GM21576 (cell line): ENCODE measurements around the gene OVOL3.

Experiments used
- ATAC-seq: cut with Tn5 transposase; IDR thresholded peaks from one replicate; pipeline ENCODE4 v1.9.1; 2021; ENCODE audit warnings: mild to moderate bottlenecking, moderate library complexity; ENCODE audit not compliant: unreplicated experiment

Gene OVOL3

DNA sequence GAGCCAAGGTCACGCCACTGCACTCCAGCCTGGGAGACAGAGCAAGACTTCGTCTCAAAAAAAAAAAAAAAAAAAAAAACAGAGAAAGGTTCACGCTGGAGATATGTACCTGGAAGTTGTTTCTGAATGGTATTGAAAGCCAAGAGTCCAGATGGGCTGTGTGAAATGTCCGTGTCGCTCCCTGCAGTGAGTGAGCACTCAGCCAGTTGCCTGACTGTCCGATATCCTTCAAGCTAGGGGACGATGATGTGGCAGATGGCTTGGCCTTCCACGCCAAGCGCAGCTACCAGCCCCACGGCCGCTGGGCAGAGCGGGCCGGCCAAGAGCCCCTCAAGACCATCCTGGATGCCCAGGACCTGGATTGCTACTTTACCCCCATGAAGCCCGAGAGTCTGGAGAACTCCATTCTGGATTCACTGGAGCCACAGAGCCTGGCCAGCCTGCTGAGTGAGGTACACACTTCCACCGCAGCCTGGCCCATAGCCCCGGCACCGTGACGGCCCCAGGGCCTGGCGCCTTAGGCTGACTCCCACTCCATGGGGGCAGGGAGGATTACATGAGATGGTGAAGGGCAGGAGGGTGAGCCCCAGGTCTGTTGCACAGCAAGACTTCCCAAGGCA is 11.7 kb upstream of the OVOL3 start:
- no peak for ATAC-seq

DNA sequence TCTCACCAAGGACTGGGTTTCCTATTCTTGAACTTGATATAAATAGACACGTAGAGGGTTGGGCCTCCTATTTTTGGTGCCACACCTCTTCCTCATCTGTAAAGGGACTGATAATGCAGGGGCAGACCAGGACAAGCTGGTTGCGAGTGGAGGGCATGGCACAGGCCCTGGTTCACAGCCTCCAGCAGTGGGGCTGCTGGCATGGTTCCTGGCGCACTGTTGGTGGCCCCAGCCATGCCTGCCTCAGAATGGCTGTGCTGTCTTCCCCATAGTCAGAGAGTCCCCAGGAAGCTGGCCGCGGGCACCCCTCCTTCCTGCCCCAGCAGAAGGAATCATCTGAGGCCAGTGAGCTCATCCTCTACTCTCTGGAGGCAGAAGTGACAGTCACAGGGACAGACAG is 10.5 kb upstream of the OVOL3 start:
- ATAC-seq, result no peak

DNA sequence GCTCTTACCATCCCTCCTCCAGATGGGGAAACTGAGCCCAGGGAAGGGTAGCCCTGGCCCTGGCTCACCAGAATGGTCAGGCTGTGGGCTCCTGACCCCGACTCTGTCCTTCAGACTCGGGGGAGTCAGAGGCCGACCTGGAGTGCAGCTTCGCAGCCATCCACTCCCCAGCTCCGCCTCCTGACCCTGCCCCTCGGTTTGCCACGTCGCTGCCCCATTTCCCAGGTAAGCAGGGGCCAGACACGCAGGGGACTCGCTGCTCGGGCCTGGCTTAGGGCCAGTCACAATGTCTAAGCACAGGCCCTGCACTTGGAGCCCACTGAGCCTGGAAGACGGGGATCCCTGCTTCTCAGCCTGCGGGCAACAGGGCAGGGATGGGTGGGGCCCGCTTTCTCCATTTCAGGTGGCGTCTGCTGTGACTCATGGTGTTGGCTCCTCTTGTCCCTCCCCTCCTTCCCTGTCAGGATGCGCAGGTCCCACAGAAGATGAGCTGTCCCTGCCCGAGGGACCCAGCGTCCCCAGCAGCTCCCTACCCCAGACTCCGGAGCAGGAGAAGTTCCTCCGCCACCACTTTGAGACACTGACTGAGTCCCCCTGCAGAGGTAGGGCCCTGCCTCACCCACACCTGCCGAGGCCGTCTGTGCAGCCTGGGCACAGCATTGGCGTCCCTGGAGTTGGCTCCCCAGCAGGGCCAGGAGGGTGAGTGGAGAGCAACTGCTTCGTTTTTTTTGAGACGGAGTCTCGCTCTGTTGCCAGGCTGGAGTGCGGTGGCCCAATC is 9.2 kb upstream of the OVOL3 start:
- ATAC-seq, result no peak

DNA sequence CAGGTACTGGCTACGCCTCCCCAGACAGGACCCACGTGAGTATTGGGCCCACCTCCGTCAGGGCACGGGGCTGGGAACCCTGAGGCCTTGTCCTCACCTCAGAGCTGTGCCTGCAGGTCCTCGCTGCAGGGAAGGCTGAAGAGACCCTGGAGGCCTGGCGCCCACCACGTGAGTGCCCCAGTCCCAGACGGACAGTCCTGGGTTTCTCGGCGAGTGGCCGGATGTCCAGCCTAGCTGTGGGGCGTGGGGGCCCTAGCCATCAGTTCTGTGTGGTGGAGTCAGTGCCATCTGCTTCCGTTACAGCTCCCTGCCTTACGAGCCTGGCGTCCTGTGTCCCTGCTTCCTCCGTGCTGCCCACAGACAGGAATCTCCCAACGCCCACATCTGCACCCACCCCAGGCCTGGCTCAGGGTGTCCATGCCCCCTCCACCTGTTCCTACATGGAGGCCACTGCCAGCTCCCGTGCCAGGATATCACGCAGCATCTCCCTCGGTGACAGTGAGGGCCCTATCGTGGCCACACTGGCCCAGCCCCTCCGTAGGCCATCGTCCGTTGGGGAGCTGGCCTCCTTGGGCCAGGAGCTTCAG is 7.8 kb upstream of the OVOL3 start:
- ATAC-seq, result no peak

DNA sequence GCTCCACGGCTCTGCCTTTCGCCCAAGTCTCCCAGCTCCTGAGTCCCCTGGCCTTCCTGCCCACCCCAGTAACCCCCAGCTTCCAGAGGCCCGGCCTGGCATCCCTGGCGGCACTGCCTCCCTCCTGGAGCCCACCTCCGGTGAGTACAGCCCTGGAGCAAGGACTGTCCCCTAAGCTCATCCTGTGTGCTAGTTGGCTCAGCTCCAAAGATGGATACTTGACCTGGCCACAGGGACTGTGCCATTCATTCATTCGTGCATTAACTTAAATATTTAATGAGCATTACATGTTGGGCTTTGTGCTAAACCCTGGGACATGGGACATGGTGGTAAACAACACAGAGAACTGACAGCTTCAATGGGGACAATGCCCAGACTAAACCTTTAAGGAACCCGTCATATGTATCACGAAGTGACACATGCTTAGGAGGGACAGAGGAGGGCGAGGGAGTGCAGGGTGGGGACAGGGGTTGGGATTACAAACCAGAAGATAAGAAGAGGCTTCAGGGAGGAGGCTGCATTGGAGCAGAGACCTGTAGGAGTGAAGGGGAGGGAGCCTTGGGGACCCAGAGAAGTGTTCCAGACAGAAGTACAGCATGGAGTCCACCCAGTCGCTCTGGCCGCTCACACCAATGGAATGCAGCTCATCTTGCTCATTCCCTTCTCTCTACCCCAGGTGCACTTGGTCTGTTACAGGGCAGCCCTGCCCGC is 6.9 kb upstream of the OVOL3 start:
- ATAC-seq, result no peak

DNA sequence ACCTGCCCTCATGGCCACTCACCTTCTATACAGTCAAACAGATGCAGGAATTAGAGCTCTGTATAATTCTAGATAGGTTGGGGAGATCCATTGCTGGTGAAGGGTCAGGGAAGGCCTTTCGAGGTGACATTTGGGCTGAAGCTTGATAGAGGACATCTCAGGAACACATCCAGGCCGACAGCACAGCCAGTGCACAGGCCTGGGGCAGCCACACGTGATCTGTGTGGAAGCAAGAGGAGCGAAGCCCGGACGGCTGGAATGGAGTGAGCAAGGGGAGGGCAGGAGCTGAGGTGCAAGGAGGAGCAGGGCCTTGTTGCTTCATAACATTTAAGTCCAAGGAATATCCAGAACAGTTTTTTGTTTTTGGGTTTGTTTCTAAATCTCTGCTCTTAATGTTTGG is 4.5 kb upstream of the OVOL3 start:
- no peak for ATAC-seq

DNA sequence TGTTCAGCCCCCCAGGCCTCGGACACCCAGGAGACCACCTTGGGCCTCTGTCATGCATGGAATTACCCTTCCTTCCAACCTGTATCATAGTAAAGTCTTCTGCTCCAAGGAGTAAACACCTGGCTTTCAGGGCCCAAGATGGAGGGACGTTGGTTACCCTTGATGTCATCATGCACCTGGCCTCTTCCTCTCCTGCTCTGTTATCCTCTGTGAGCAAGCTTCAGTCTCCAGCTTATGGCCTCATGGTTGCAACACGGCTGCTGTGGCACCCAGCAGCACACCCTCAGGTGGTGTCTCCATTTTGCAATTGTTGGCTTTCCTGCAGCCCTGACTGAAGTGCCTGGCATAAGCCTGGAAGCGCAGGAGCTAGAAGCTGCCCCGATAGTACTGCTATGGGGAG is 4.0 kb upstream of the OVOL3 start:
- no peak for ATAC-seq

DNA sequence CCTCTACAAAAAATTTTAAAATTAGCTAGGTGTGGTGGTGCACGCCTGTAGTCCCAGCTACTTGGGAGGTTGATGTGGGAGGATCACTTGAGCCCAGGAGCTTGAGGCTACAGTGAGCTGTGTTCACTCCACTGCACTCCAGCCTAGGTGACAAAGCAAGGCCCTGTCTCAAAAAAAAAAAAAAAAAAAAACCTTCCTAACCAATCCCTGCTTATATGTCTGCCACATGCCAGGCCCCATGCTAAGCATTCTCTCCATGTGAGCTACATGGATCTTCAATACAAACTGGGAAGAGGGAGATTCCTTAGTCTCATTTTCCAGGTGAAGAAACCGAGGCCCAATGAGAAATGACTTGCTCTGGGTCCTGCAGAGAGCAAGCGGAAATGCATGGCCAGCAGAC is 2.3 kb upstream of the OVOL3 start:
- no peak for ATAC-seq

DNA sequence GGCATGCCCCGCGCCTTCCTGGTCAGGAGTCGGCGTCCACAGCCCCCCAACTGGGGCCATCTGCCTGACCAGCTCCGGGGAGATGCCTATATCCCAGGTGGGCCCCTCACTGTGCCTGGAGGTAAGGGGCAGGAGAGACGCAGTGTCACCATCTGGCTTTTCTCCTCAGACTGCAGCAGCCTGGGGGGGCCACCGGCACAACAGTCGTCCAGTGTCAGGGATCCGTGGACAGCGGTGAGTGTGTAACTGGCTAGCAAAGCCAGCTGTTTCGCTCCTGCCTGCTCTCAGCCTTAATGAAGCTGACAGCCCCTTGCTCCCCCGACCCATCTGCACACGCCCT is 227 bp downstream of the OVOL3 start:
- ATAC-seq, result no peak

DNA sequence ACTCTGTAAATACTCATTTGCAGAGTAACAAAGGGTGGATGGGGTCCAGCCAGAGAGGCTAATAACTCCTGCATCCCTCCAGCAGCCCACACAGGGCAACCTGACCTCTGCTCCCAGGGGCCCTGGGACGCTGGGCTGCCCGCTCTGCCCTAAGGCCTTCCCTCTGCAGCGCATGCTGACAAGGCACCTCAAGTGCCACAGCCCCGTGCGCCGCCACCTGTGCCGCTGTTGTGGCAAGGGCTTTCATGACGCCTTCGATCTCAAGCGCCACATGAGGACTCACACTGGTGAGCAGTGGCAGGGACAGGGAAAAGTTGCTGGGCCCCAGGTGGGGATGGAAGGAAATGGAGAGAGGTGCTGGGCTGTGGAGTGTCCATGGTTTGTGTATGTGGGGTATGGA is 1.7 kb downstream of the OVOL3 start:
- ATAC-seq, result no peak

DNA sequence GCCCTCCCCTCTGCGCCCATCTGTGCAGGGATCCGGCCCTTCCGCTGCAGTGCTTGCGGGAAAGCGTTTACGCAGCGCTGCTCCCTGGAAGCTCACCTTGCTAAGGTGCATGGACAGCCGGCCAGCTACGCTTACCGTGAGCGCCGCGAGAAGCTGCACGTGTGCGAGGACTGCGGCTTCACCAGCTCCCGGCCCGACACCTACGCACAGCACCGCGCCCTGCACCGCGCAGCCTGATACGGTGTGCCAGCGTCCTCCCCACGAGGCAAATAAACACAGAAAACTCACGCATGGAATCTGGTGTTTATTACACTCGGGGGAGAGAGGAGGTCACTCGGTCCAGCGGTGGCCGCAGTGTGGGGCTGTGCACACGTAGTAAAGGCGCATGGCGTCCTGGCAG is 2.5 kb downstream of the OVOL3 start:
- no peak for ATAC-seq

DNA sequence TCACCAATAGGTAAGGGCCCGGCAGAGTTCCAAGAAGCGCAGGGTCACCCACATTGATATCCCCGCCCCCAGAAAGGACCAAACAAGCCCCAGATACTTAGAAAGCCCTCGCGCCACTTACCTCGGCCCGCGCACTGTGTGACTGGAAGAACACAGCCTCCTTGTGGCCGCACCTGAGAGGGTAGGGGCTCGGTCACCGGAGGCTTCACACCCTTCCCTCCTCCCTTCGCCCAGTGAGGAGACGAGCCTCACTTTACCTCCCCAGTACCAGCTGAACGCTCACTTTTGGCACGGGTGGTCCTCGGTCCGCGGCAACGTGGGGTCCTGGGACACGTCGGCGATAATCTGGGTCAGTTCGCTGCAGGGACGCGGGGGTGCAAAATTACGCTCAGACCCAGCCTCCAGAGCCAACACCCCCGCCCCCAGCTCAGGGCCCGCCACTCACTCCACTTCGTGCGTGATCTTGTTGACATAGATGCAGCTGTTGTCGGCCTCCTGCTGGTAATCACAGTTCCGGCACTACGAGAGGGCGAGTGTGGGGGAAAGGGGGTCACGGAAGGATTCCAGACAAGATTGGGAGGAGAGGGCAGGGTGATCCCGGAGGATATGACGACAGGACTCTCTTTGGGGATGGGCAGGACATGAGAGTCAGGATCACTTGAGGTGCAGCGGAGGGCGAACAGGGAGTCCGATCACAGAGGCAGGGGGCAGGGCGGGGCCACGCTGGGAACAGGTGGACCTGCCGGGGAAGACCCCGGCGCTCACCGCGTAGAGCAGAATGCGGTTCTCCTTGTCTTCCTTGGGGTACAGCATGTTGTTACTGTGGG is 3.2 kb downstream of the OVOL3 start:
- no peak for ATAC-seq

DNA sequence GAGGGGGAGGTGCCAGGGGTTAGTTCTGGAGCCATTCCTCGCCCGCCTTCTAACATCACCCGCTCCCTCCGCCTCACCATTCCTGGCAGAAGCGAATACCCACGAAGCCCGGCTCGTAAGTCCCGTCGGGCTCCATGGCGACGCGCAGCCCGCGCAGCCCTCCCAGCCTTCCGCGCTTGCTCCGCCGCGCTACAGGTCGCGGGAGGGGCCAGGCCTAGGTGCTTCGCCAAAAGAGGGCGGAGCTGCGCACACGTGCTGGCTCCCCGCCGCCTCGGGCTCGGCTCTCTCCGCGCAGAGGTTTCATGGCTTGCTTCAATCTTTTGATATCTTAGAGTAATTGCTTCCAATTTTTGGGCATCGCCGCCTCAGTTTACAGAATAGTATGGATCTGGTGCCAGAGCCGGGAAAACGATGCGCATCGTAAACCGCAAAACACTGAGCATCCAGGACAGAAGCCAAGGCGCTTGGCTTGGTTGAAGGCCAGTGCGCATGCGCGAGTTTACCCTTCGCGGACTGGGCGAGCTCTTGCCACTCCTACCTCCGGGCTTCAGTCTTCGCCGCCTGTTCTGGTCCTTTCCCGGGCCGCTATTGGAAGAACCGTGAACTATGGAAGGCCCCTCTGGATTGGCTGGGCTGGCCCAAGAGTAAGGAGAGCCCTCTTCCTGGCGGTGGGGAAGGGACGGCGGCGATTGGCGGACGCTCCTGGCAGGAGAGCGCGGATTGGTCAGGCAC is 3.9 kb downstream of the OVOL3 start, which contains the start of gene POLR2I:
Gene POLR2I, minus strand, starts transcription at position 155 of the 732 bp plus-strand sequence. Its CDS starts 19 bp downstream, at position 136.
- peak; percentile 87 for ATAC-seq

DNA sequence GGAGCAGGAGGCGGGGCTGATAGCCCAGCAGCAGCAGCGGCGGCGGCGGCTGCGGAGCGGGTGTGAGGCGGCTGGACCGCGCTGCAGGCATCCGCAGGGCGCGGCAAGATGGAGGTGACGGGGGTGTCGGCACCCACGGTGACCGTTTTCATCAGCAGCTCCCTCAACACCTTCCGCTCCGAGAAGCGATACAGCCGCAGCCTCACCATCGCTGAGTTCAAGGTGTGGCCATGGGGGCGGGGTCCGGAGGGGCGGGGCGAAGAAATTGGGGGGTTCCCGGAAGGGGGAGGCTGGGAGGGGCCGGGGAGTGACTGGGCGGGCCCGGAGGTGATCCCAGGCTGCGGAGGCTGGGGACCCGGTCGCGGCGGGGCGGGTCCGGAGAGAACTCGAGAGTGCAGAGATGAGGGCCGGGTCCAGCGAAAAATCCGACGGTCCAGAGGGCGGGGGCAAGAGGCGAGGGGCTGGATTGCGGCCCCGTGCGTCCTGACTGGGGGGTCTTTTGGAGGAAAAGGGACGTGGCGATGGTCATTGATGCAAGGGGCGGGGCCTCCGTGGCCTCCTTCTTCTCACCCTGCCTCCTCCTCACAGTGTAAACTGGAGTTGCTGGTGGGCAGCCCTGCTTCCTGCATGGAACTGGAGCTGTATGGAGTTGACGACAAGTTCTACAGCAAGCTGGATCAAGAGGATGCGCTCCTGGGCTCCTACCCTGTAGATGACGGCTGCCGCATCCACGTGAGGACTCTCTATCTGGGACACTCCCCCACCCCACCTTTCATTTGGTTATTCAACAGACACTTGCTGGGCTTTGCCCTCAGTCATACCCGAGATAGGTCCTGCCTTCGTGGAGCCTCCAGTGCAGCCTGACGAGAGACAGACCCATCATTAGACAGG is 4.8 kb downstream of the OVOL3 start, which contains the start of gene TBCB:
Gene TBCB, plus strand, starts transcription at position 16 of the 891 bp plus-strand sequence. Its CDS starts 93 bp downstream, at position 109.
- peak; percentile 1 for ATAC-seq

DNA sequence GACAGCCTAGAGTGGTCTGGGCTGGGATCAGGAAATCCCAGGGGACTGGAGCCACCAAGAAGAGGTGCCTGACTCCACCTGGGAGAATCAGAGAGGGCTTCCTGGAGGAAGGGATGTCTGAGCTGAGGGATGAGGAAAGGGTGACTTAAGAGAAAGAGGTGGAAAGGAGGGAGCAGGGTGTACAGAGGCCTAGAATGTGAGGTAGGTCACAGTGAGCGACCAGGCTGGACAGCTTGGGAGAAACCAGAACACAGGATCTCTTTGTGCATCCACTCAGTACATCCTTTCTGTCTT is 5.3 kb downstream of the OVOL3 start:
- no peak for ATAC-seq

DNA sequence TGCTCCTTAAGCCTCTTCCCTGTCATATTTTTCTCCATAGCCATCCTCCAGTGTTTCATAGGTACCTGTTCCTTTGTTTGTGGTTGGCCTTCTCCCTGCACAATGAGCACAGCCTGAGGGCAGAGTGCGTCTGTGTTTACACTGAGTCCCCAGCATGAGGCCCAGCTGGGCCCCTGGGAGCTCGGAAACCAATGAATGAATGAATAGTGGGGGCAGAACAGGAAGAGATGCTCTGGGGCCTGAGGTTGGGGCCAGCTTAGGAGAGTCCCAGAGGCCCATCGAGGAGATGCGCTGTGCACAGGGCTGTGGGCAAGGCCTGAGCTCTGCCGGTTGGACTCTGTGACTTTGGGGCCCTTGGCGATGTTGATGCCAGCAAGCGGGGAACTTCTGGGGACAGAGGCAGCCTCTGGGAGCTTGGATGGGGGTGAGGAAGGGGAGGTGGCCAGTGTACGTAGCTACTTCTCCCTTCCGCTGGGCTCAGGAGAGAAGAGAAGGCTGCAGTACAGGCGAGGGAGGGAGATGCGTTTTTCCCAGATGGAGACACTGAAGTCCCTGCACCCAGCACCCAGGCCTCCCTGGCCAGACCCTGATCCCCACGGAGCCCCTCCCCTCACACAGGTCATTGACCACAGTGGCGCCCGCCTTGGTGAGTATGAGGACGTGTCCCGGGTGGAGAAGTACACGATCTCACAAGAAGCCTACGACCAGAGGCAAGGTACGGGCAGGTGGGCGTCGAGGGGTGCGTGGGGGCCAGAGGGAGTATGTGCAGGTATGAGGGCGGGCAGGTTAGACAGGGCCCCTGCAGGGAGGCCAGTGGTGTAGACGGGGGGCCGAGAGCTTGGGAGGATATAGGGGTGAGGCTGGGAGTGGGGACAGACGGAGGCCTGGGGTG is 9.4 kb downstream of the OVOL3 start:
- ATAC-seq, result no peak

DNA sequence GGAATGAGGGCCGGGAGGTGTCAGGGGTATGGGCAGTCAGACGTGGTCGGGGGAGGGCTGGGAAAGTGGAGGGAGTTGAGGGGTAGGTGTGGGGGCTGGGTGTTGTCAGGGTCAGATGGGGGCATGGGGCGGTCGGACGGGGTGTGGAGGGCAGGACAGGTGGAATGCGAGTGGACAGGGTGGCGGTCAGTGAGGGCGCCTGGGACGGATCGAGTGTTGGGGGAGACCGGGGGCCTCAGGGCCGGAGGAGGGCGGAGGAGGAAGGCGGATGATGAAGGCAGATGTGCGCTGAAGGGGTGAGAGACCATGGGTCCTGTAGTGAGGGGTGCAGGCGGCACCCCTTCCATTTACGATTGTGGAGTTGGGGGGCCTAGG is 10.0 kb downstream of the OVOL3 start:
- ATAC-seq, result no peak

DNA sequence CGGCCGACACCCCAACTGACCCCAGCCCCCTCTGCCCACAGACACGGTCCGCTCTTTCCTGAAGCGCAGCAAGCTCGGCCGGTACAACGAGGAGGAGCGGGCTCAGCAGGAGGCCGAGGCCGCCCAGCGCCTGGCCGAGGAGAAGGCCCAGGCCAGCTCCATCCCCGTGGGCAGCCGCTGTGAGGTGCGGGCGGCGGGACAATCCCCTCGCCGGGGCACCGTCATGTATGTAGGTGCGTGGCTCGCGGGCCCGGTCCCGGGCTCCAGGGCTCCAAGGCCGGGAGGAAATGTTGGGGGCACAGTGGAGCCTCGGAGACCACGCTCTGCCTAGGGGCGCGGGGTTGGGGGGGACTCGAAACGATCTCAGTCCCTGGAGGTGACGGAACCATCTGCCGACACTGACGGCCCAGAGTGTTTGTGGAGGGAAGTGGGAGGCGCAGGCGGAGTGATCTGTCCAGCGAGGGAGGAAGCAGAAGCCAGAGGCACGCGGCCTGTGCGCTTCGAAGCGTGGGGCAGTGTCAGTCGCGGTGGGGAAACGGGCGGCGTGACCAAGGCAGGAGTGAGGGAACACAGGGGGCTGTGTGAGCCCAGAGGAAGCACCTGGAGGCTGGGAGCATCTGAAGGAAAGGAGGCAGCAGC is 10.7 kb downstream of the OVOL3 start:
- no peak for ATAC-seq
